Measurements from ENCODE around the gene PHYKPL.
A peak's percentile ranks its signal among the peaks of the same experiment; 100 is the strongest.

PHYKPL gene

GRCh38 chr5:178186427-178186826 lies 46.2 kb downstream of the PHYKPL start:
- no peak for DNase-seq

GRCh38 chr5:178182158-178182876 lies 50.3 kb downstream of the PHYKPL start:
- DNase-seq, result no peak

- DNase-seq, result no peak
These were observed 52.3 kb downstream of the PHYKPL start for GRCh38 chr5:178180141-178180863.

- no peak for DNase-seq
These were observed 55.0 kb downstream of the PHYKPL start for GRCh38 chr5:178177569-178177968.

- no peak for DNase-seq
These were observed 55.8 kb downstream of the PHYKPL start for GRCh38 chr5:178176791-178177190.

GRCh38 chr5:178174456-178174855 lies 58.1 kb downstream of the PHYKPL start:
- no peak for DNase-seq

GRCh38 chr5:178170455-178170854 lies 62.1 kb downstream of the PHYKPL start:
- no peak for DNase-seq

GRCh38 chr5:178165581-178165980 lies 67.0 kb downstream of the PHYKPL start:
- DNase-seq, result no peak

GRCh38 chr5:178163772-178164735 lies 68.5 kb downstream of the PHYKPL start:
- peak in 12 of 14 donors; percentile 11 to 77 (median 68) for DNase-seq

- DNase-seq, result no peak
These were observed 70.1 kb downstream of the PHYKPL start for GRCh38 chr5:178162481-178162880.

- DNase-seq, result no peak
These were observed 72.4 kb downstream of the PHYKPL start for GRCh38 chr5:178160176-178160575.

Data from C1 segment of cervical spinal cord (tissue), 14 donors.